Amygdala (tissue), 56 donors: ENCODE measurements around the gene KRT14.

Experiments used
- DNase-seq, 56 donors: peaks; one replicate each; lab custom pipeline; 2025; lab: John Stamatoyannopoulos, UW

Gene KRT14

DNA sequence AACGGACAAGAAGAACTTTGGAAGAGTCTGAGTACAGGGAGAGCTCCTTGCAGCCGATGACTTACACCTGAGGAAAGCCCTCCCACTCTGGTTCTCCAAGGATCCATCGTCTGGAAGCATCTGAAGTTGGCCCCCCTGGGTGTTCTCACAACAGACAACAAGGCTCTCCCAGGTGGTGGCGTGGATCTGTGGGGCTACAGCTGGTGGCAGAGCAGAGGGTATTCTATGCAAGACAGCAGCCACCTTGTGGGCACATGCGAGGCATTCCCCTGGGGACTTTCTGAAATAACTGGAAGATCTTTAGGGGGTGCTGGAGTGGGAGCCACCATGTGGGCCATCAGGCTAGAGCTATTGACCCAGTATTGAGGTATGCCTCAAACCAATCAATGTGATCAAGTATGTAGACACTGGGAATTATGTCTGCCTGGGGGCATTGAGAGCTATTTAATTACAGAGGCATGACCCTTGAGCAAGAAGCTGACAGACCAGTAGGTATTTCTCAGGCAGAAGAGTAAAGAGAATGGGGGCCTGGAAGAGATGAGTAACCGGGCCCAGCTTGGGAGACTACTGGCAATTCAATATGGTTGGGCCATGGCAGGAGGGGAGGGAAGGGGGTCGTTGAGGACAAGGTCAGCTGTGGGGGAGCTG lies 51.7 kb downstream of the KRT14 start:
- no peak for DNase-seq

DNA sequence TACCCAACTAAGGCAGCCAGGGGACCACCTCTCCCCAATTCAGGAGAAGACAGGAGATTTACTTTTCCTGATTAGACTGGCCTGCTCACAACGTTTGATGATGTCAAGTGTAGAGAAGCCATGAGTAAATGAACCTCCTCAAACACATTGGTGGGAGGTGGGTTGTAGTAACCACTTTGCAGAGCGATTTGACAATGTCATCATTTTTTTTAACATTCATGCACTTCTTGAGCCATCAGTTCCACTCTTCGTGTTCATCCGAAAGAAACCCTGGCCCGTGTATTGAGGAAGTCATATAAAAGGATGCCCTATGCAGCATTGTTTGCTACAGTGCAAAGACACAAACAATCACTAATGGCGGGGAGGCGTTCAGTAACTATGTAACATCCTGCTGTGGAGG lies 53.1 kb downstream of the KRT14 start:
- no peak for DNase-seq

DNA sequence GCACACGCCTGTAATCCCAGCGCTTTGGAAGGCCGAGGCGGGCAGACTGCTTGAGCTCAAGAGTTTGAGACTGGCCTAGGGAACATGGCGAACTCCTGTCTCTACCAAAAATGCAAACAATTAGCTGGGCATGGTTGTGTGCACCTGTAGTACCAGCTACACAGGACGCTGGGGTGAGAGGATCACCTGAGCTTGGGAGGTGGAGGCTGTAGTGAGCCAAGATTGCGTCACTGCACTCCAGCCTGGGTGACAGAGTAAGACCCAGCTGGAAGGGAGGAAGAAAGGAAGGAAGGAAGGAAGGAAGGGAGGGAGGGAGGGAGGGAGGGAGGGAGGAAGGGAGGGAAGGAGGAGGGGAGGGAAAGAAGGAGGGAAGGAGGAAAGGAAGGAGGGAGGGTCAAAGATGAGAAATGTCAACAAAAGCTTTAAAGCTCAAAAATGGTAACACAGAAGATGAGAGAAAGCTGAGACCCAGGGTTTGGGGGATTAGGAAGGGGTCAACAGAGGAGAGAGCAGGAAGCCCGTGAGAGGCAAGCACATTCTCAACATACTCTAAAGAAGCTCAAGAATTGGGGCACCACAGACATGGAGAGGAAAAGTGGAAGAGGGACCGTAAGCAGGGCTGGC lies 53.6 kb downstream of the KRT14 start:
- DNase-seq: no peak
